HG03060 (cell line): ENCODE measurements around the gene DNM2.

ENCODE experiments used
- ATAC-seq: cut with Tn5 transposase; IDR thresholded peaks from one replicate; pipeline ENCODE4 v1.9.1; 2021; ENCODE audit warnings: low read depth, moderate number of reproducible peaks; ENCODE audit not compliant: unreplicated experiment

DNM2 gene

DNA sequence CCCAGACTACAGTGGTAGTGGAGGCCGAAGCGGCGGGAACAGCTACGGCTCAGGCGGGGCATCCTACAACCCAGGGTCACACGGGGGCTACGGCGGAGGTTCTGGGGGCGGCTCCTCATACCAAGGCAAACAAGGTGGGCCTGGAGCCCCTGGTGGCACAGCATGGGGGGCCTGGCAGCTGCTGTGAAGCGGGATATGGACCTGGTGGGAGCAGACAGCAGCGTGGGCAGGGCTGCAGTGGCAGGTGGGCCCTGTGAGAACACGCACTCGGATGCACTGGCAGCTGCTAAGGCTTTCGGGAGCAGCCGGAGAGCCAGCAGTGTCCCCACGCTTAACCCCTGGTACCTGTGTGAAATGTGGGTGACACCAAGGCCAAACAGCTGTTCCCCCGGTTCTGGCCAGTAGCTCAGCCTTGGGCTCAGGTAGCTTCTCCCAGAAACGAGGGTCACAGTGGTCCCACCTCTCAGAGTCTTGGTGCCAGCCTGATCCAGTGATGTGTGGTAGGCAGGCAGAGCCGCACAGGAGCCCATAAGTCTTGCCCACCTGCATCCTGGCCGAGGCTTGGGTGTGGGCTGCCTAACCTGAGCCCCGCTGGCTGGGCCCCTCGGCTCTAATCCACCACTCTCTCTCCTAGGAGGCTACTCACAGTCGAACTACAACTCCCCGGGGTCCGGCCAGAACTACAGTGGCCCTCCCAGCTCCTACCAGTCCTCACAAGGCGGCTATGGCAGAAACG is 29.2 kb upstream of the DNM2 start:
- ATAC-seq = no peak

- ATAC-seq = no peak
Measured at GRCh38 chr19:10690341-10690781, 27.5 kb upstream of the DNM2 start.

- no peak for ATAC-seq
Measured at GRCh38 chr19:10691178-10691881, 26.5 kb upstream of the DNM2 start.

DNA sequence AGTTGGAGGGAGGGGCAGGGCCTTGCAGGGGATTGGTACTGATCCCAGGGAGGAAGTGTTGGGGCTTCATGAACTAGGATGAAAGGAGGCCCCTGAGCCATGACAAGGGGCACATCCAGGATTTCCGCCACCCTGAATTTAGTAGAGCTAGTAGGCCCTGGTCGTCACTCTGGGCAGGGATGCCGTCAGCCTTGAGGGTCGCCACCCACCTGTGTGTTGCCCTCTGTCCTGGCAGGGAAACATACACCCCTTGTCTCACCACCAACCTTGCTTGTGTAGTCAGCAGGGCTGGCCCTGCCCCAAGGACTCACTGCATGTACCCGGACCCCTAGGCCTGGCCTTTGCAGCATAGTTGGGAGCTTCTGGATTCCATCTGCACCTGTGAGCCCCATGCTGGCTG is 26.0 kb upstream of the DNM2 start:
- ATAC-seq = no peak

DNA sequence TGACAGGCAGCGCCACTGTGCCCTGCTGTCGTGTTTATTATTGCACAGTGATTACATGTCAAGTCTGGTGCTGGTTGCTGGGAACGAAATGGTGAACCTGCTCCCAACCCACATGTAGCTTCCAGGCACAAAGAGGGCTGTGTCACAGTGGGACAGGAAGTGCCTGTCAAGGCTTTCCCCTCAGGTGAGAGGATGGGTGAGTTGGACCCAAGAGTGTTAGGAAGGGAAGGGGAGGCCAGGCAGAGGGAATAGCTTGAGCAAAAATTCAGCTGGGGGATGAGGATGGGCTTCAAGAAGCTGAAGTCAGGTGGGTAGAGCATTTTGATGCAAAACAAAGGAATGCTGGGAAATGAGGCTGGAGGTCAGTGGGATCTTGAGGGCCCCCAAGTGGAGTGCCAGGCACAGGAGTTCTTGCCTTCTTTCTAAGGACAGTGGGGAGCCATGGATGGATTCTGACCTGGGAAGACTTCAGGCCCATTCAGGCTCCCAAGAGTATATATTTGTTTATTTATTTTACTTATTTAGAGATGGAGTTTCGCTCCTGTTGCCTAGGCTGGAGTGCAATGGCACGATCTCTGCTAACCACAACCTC is 25.1 kb upstream of the DNM2 start:
- ATAC-seq = no peak

- no peak for ATAC-seq
Measured at GRCh38 chr19:10694706-10695307, 23.1 kb upstream of the DNM2 start.

DNA sequence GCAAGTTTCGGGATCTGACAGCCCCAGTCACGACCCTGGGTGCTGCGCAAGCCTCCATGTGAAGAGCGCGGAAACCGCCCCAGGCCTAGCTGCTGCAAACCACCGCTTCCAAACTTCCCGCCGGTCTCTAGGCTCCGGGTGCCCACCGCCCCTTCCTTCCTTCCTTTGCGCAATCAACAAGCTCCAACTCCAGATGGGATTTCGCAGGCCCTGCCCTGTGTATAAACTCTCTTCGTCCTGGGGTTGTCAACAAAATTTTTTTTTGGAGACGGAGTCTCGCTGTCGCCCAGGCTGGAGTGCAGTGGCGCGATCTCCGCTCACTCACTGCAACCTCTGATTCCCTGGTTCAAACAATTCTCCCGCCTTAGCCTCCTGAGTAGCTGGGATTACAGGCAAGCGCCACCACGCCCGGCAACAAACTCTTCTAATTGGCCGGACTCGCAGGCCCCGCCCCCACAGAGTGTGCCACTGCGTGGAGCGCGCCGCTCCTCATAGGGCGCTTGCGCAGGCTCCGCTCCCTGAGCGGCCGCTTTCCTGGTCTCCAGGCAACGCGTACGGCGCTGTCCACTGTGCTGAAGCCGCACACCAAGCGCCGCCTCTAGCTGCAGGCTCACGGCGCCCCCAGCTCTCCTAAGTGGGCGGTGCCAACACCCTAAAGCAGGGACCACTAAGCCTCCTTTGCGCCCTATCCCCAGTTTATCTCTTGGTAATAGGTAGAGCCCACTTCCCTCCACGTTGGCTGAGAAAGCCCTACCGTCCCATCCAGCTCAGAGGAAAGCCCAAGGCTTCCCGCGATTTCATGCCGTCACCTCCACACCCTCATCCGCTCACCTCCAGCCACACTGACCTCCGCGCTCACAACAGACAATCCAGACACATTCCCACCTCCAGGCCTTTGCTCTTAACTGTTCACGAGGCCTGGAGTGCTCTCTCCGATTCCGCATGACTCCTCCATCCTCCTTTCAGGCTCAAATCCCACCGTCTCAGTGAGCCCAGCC is 22.2 kb upstream of the DNM2 start:
- no peak for ATAC-seq

GRCh38 chr19:10699650-10700335 is 18.1 kb upstream of the DNM2 start:
- no peak for ATAC-seq

GRCh38 chr19:10701955-10702525 is 15.8 kb upstream of the DNM2 start:
- ATAC-seq = no peak

DNA sequence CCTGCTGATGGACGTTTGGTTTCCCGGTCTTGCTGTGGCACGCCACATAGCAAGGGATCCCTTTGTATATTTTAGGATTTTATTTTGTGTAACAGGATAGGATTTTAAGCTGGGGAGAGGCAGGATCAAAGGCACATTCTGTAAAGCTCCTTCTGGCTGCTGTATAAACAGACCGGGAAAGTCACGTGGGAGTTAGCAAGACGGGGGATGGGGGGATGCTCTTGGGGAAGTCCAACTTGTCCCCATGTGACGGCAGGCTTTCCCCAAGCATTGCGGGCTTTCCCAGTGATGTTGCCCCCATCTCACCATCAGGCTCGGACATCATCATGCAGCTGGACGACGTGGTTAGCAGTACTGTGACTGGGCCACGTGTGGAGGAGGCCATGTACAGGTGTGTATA is 10.9 kb upstream of the DNM2 start:
- no peak for ATAC-seq

GRCh38 chr19:10707440-10707839 is 10.4 kb upstream of the DNM2 start:
- no peak for ATAC-seq

DNA sequence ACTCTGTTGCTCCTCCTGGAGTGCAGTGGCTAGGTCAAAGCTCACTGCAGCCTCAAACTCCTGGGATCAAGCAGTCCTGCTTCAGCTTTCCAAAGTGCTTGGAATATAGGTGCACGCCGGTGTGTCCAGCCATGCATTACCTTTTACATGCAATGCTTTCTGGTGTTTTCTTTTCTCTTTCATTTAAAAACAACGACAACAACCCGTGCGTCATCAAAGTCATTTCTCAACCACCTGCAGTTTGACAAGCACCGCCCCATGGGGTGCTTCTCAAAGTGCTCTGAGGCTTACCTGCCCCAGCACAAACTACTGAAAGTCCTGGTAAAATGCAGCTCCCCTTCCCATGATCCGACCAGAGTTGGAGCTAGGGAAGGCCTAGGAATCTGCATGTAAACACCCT is 9.6 kb upstream of the DNM2 start:
- ATAC-seq = no peak

- ATAC-seq = no peak
Measured at GRCh38 chr19:10712045-10712444, 5.8 kb upstream of the DNM2 start.

DNA sequence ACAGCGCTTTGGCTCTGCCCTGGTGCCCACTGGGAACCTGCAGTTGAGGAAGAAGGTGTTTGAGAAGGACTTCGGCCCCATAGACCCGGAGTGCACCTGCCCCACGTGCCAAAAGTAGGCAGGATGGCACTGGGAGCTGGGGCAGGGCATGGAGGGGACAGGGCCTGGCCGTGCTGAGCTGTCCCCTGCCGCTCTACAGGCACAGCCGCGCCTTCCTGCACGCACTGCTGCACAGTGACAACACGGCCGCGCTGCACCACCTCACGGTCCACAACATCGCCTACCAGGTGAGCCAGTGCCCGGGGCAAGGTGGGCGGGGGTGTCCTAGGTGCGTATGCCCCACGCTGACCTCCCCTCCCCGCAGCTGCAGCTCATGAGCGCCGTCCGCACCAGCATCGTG is 5.1 kb upstream of the DNM2 start:
- ATAC-seq = no peak

DNA sequence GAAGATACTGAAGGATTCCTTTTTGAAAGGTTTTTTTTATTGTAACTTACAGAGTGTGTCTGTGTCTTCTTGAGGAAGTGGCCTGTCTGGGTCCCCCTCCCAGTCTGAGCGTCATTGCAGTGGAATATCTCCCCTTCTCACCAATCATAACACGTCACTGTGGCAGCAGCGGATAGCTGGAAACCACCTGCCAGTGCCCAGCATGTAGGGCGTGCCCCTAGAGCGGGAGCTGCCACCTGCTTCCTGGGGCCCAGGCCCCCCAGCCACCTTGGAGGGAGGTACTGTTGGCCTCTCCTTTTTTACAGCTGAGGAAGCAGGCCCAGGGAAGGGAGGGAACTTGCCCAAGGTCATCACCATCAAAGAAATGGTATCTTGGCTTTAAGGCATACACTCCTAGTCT is 4.6 kb upstream of the DNM2 start:
- no peak for ATAC-seq

DNA sequence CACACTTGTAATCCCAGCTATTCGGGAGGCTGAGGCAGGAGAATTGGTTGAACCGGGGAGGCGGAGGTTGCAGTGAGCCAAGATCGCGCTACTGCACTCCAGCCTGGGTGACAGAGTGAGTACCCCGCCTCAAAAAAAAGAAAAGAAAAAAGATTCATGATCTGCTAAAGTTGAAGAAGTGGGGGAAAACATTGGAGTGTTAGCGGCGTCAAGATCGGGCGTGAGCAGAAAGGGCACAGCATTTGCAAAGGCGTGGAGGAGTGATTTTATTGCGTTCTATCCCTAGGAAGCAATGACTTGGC is 874 bp upstream of the DNM2 start:
- ATAC-seq = no peak

GRCh38 chr19:10718205-10719196 is 622 bp downstream of the DNM2 start:
- ATAC-seq = no peak

GRCh38 chr19:10719466-10719961 is 1.6 kb downstream of the DNM2 start:
- ATAC-seq = no peak
